RWPE1 (cell line): ENCODE results near the gene GSTM1.
"Not testable (repeated sequence)": the region's sequence is repeated elsewhere in the genome, so short reads cannot be mapped to it uniquely, and the experiment has no call there.

Source experiments
- CTCF ChIA-PET: fragments of 350-600 bp; sonication (Branson Sonifier 250); formaldehyde crosslinking; extraction: SDS; loops from one replicate; lab custom pipeline; 2021; lab: Yijun Ruan, JAX
- POLR2A ChIA-PET: fragments of 400-600 bp; formaldehyde crosslinking; extraction: SDS; loops from one replicate; lab custom pipeline; 2020; ENCODE audit warnings: antibody characterized with exemption; ENCODE audit not compliant: low non-redundant PET; lab: Yijun Ruan, JAX
- DNase-seq: peaks from one replicate; pipeline ENCODE4 v3.0.0; 2012; ENCODE audit warnings: low spot score
- H3K27ac ChIP-seq: fragments of 450-650 bp; 2 replicates; pipeline ENCODE4 v1.5.1; 2017
- TF ChIP-seq, protein P1 (sequence below): fragments of 450-650 bp; conservative IDR thresholded peaks from 2 replicates; pipeline ENCODE4 v1.5.1; 2017; ENCODE audit warnings: low read depth, mild to moderate bottlenecking

The GSTM1 gene

DNA sequence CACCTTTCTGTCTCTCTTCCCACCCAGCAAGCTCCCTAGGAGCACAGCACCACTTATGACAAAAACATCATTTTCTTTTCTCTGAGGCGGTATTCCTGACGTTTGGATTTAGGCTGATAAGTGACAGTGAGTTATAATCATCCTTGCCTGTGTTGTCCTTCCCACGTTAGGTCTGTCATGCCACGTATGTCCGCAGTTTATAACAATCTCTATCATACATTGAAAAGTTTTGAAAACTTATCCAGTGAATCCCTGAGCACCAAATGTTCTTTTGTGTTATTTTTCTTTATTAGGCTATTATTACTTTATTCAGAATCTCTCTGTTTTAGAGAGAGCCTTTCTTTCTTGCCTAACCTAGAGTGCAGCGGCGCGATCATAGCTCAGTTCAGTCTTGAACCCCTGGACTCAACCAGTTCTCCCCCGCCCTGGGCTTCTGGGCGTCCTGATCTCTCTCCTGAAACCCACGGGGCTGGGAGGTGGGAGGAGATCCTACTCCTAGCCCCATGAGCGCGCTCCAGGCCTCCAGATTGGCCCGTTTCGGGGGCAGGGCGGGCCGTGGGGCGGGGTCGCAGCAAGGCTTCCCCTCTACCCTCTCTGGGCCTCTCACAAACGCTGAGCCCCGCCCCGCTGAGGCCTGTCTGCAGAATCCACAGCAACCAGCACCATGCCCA lies 20.0 kb upstream of the GSTM1 start, which contains the start of gene GSTM2:
Gene GSTM2 (plus strand): TSS at position 606 of the 671 bp plus-strand sequence. CDS start 59 bp downstream, at position 665.
- CTCF ChIA-PET: interaction anchor here (0.5 kb wide), 1 partner anchor 18 kb away, joined by 5 read pairs; no protein-coding TSS in a partner anchor
- DNase-seq: no peak
- no peak within 1 kb of the TSS for H3K27ac ChIP-seq
- TF ChIP-seq, protein P1, sequence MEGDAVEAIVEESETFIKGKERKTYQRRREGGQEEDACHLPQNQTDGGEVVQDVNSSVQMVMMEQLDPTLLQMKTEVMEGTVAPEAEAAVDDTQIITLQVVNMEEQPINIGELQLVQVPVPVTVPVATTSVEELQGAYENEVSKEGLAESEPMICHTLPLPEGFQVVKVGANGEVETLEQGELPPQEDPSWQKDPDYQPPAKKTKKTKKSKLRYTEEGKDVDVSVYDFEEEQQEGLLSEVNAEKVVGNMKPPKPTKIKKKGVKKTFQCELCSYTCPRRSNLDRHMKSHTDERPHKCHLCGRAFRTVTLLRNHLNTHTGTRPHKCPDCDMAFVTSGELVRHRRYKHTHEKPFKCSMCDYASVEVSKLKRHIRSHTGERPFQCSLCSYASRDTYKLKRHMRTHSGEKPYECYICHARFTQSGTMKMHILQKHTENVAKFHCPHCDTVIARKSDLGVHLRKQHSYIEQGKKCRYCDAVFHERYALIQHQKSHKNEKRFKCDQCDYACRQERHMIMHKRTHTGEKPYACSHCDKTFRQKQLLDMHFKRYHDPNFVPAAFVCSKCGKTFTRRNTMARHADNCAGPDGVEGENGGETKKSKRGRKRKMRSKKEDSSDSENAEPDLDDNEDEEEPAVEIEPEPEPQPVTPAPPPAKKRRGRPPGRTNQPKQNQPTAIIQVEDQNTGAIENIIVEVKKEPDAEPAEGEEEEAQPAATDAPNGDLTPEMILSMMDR: no peak
- POLR2A ChIA-PET: no interaction called here

GRCh38 chr1:109668123-109668775 lies 19.4 kb upstream of the GSTM1 start:
- POLR2A ChIA-PET: no interaction called here
- TF ChIP-seq, protein P1: no peak
- no peak for DNase-seq
- CTCF ChIA-PET: no interaction called here
- no peak overlapping the region for H3K27ac ChIP-seq

- CTCF ChIA-PET: interaction anchor here (1.0 kb wide), 1 partner anchor 20 kb away, joined by 4 read pairs; no protein-coding TSS in a partner anchor
- POLR2A ChIA-PET: no interaction called here
- H3K27ac ChIP-seq: no peak overlapping the region
- no peak for DNase-seq
- TF ChIP-seq, protein P1: no peak
These were observed 18.2 kb upstream of the GSTM1 start for GRCh38 chr1:109669246-109669948.

DNA sequence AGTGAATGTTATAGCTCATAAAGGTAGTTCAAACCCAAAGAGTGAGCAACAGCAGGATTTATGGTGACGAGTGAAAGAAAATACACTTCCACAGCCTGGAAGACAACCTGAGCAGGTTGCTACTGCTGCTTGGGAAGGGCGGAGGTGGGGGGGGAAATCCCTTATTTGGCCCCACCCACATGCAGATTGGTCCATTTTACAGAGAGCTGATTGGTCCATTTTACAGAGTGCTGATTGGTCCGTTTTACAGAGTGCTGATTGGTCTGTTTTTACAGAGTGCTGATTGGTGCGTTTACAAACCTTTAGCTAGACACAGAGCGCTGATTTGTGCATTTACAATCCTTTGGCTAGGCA lies 17.7 kb upstream of the GSTM1 start:
- H3K27ac ChIP-seq, POLR2A ChIA-PET, DNase-seq: not testable (repeated sequence)
- CTCF ChIA-PET: interaction anchor here (1.0 kb wide), 1 partner anchor 20 kb away, joined by 4 read pairs; no protein-coding TSS in a partner anchor

DNA sequence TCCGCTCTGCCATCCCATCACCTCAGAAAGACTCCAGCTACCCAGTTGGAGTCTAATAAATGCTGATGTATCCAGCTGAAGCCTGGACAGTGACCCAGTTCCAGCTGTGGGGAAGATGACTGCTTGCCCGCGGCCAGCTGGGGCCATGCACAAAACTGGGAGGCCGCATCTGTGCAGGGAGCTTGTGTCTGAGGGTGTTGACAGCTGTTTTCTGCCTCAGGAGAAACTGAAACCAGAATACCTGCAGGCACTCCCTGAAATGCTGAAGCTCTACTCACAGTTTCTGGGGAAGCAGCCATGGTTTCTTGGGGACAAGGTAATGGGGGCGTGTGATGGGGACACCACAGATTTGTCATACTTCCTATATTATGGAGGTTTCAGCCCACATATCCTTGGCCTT lies 16.6 kb upstream of the GSTM1 start:
- TF ChIP-seq, protein P1: no peak
- CTCF ChIA-PET: interaction anchor here (0.7 kb wide), 1 partner anchor 69 kb away, joined by 3 read pairs; no protein-coding TSS in a partner anchor
- POLR2A ChIA-PET: no interaction called here
- no peak for DNase-seq
- H3K27ac ChIP-seq: no peak overlapping the region

DNA sequence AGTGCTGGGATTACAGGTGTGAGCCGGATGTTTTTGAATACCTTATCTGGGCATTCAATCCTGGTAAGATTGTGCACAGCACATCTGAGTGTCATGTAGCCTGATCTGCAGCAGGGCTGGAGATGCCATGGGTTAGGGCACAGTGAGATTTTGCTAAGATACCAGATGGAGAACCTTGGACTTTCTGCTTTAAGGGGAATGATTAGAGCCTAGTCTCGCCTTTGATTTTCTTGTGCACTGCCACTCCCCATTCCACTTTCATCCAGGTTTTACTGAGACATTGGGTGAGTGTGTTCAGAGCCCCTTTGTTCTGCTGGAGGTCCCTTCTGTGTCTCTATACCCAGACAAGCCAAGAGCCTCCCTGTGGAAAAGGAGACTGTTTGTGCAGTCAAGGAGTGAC lies 13.8 kb upstream of the GSTM1 start:
- CTCF ChIA-PET, H3K27ac ChIP-seq, POLR2A ChIA-PET, DNase-seq: not testable (repeated sequence)

DNA sequence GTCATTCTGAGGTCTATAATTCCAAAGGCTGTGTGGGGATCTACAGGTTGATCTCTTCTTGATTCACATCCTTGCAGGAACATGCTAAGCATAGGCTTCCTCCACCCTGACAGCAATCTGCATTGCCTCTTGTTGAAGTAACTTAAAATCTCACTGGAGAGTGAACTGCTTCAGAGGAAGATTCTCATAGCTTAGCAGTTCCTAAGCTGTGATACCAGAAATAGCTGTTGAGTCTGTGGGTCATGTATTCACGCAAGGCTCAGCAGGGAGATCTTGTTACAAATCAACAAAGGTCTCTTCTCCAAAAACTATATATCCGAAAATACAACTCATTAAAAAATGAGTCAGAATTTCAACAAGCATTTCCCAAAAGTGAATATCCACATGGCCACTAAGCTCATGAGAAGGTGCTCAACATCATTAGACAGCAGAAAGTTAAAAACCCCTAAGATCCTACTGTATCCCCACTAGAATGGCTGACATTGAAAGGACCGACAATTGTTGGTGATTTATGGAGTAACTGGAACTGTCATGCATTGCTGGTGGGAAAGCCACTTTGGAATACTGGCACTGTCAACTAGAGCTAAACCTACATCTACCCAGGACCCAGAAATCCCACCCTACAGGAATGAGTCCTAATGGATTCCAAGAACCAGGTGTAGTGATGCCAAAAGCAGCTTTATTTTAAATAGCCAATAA lies 10.8 kb upstream of the GSTM1 start:
- CTCF ChIA-PET, POLR2A ChIA-PET: not testable (repeated sequence)

More for the DNA sequence above, 10.8 kb upstream of the GSTM1 start:
- not testable (repeated sequence) for H3K27ac ChIP-seq, DNase-seq
